SK-N-MC (cell line): ENCODE results near the gene DNASE1.

Experiments
- EZH2 ChIP-seq: fragments of 200-600 bp; sonication (generic); IDR thresholded peaks from one replicate; pipeline ENCODE4 v1.6.1; 2017; ENCODE audit warnings: antibody characterized with exemption
- FOXP2 ChIP-seq: optimal IDR thresholded peaks from 2 replicates; pipeline ENCODE3; 2011; ENCODE audit warnings: mild to moderate bottlenecking, moderate library complexity; ENCODE audit not compliant: insufficient read depth; ENCODE audit errors: extremely low read length, control extremely low read depth
- POLR2AphosphoS5 ChIP-seq: IDR thresholded peaks from 2 replicates; pipeline ENCODE4 v1.6.1; 2012; ENCODE audit warnings: mild to moderate bottlenecking, low read depth, low read length, borderline replicate concordance

GRCh38 chr16:3655396-3656159 is 1.1 kb downstream of the DNASE1 start:
- no peak for TF ChIP-seq EZH2
- TF ChIP-seq POLR2AphosphoS5 = no peak
- no peak for TF ChIP-seq FOXP2
